GM23248 (cell line): Measurements from ENCODE around the gene MTUS2. TPM values are rescaled to one million over a fixed set of nuclear protein-coding genes. Genes with fewer than 3 reads are reported as not detected.

ENCODE experiments used
- DNase-seq: peaks from one replicate; pipeline ENCODE4 v3.0.0-alpha.2; 2015
- H2AFZ ChIP-seq: fragments of 200-600 bp; sonication (generic); 2 replicates; pipeline ENCODE4 v1.6.1; 2016; ENCODE audit warnings: antibody characterized with exemption
- H3F3A ChIP-seq: fragments of 200-600 bp; sonication (generic); 2 replicates; pipeline ENCODE4 v1.6.1; 2016; ENCODE audit warnings: mild to moderate bottlenecking, antibody characterized with exemption, mixed run types; ENCODE audit not compliant: insufficient read depth
- H3K27ac ChIP-seq: fragments of 200-600 bp; sonication (generic); 2 replicates; pipeline ENCODE4 v1.5.1; 2016; ENCODE audit warnings: mild to moderate bottlenecking
- H3K27me3 ChIP-seq: fragments of 200-600 bp; sonication (generic); replicated peaks from 2 replicates; pipeline ENCODE4 v1.6.1; 2016; ENCODE audit warnings: mild to moderate bottlenecking; ENCODE audit not compliant: insufficient read depth
- H3K36me3 ChIP-seq: fragments of 200-600 bp; sonication (generic); 2 replicates; pipeline ENCODE4 v1.6.1; 2016; ENCODE audit warnings: low read depth, mild to moderate bottlenecking
- H3K4me1 ChIP-seq: fragments of 200-600 bp; sonication (generic); 2 replicates; pipeline ENCODE4 v1.6.1; 2016; ENCODE audit warnings: mild to moderate bottlenecking; ENCODE audit not compliant: insufficient read depth
- H3K4me2 ChIP-seq: fragments of 200-600 bp; sonication (generic); one replicate; pipeline ENCODE4 v1.6.1; 2016; ENCODE audit warnings: mild to moderate bottlenecking; ENCODE audit not compliant: unreplicated experiment
- H3K4me3 ChIP-seq: fragments of 200-600 bp; sonication (generic); 2 replicates; pipeline ENCODE4 v1.5.1; 2016; ENCODE audit warnings: mild to moderate bottlenecking
- H3K79me2 ChIP-seq: fragments of 200-600 bp; sonication (generic); 2 replicates; pipeline ENCODE4 v1.6.1; 2016; ENCODE audit warnings: mild to moderate bottlenecking; ENCODE audit not compliant: insufficient read depth
- H3K9ac ChIP-seq: fragments of 200-600 bp; sonication (generic); 2 replicates; pipeline ENCODE4 v1.6.1; 2016; ENCODE audit warnings: mild to moderate bottlenecking
- H3K9me2 ChIP-seq: fragments of 200-600 bp; sonication (generic); 2 replicates; pipeline ENCODE4 v1.6.1; 2016; ENCODE audit warnings: mixed run types, mild to moderate bottlenecking, moderate library complexity; ENCODE audit not compliant: insufficient read depth
- H3K9me3 ChIP-seq: fragments of 200-600 bp; sonication (generic); one replicate; pipeline ENCODE4 v1.6.1; 2017; ENCODE audit warnings: low read depth
- H4K20me1 ChIP-seq: fragments of 200-600 bp; sonication (generic); 2 replicates; pipeline ENCODE4 v1.6.0; 2016; ENCODE audit not compliant: insufficient read depth
- EZH2 ChIP-seq: fragments of 200-600 bp; sonication (generic); IDR thresholded peaks from 2 replicates; pipeline ENCODE4 v1.6.1; 2018; ENCODE audit warnings: antibody characterized with exemption, mild to moderate bottlenecking; ENCODE audit not compliant: insufficient read depth, poor library complexity, severe bottlenecking
- EZH2phosphoT487 ChIP-seq: fragments of 200-600 bp; sonication (generic); IDR thresholded peaks from 2 replicates; pipeline ENCODE4 v1.6.1; 2018; ENCODE audit warnings: antibody characterized with exemption, moderate library complexity, mild to moderate bottlenecking, low read depth; ENCODE audit not compliant: insufficient read depth
- WGBS, 2 experiments: methylation state at CpG; one replicate each; pipeline ENCODE4 v1.1.6; 2015 to 2017; ENCODE audit warnings: low lambda C conversion rate in 2 of 2, low coverage in 1 of 2; ENCODE audit errors: missing lambda C conversion rate in 2 of 2; 5-methylcytosine and 5-hydroxymethylcytosine counted together
- in situ Hi-C: fragments of 300-500 bp; cut with MboI; formaldehyde crosslinking; loops from 2 replicates; pipeline ENCODE4 v1.15.0; 2020
- polyA plus RNA-seq: library from polyadenylated mRNA; unstranded; fragments of >200 nt; fragmentation: Nextera tagmentation; extraction: Ambion mirVana; gene quantifications from 2 replicates; pipeline ENCODE4 v1.2.1, GENCODE V29; 2016
- total RNA-seq: library from RNA; depleted of rRNA; stranded (reverse); fragments of >200 nt; shearing (Covaris generic); gene quantifications from 2 replicates; pipeline ENCODE4 v1.2.3, GENCODE V29; 2014

The MTUS2 gene
- total and polyA plus RNA-seq, 2 experiments from 2014 or later: 0.43 to 0.74 TPM

DNA sequence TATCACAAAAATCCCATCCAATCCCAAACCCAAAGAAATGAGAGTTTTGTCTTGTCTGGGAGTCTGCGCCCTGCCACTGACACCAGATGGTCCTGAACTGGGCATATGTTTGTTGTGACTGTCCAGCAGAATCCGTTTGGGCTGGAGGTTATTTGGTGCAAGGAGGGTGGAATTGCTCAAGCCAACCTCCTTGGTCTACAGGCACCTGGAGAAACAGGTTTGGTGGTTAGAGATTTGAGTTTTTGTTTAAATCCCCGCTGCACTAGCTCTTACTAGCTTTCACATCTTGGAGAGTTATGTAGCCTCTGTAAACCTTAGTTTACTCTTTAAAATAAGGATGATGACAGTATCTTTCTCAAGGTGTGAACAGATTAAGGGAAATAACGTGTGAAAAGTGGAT is 673.7 kb downstream of the MTUS2 start:
- in situ Hi-C loops: no loop called here
- no peak overlapping the region for H3K9ac ChIP-seq
- H3K27me3 ChIP-seq: no peaks in the 10 kb centered on the region
- H3K4me2 ChIP-seq: no peak overlapping the region
- DNase-seq: no peak
- no peaks in the 10 kb centered on the region for H3F3A ChIP-seq
- no peaks in the 10 kb centered on the region for H4K20me1 ChIP-seq
- no peaks in the 10 kb centered on the region for H3K4me1 ChIP-seq
- H3K9me2 ChIP-seq: no peaks in the 10 kb centered on the region
- no peak overlapping the region for H3K4me3 ChIP-seq
- TF ChIP-seq EZH2 (no peak), EZH2phosphoT487 (no peak)
- H2AFZ ChIP-seq: no peak overlapping the region
- no peaks in the 10 kb centered on the region for H3K36me3 ChIP-seq
- no peaks in the 10 kb centered on the region for H3K79me2 ChIP-seq
- H3K9me3 ChIP-seq: no peaks in the 10 kb centered on the region
- WGBS, 2 experiments: 62 to 63% methylated on average over 4 of the region's 4 CpGs
- H3K27ac ChIP-seq: no peak overlapping the region

DNA sequence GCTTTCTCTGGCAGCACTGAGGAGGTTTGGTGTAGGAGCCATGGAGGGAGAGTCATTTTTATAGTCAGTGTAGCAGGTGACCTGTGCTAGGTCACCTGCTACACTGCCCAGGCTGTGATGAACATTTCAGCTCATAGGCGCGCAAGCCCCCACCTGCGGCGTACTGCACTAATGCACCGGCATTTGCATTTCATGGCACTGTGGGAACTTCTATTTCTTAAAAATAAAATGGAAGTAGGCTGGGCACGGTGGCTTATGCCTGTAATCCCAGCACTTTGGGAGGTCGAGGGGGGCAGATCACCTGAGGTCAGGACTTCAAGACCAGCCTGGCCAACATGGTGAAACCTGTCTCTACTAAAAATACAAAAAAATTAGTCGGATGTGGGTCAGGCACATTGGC is 674.4 kb downstream of the MTUS2 start:
- H3K9me2 ChIP-seq: no peaks in the 10 kb centered on the region
- no peak overlapping the region for H3K9ac ChIP-seq
- TF ChIP-seq EZH2: no peak
- no peak for TF ChIP-seq EZH2phosphoT487
- H4K20me1 ChIP-seq: no peaks in the 10 kb centered on the region
- H3K4me3 ChIP-seq: no peak overlapping the region
- H3K4me2 ChIP-seq: no peak overlapping the region
- H3F3A ChIP-seq: no peaks in the 10 kb centered on the region
- H3K9me3 ChIP-seq: no peaks in the 10 kb centered on the region
- no peaks in the 10 kb centered on the region for H3K4me1 ChIP-seq
- in situ Hi-C loops: no loop called here
- H2AFZ ChIP-seq: no peak overlapping the region
- DNase-seq: no peak
- H3K36me3 ChIP-seq: no peaks in the 10 kb centered on the region
- H3K79me2 ChIP-seq: no peaks in the 10 kb centered on the region
- 88 to 93% methylated on average over 8 of the region's 8 CpGs for WGBS, 2 experiments
- no peaks in the 10 kb centered on the region for H3K27me3 ChIP-seq
- H3K27ac ChIP-seq: no peak overlapping the region

DNA sequence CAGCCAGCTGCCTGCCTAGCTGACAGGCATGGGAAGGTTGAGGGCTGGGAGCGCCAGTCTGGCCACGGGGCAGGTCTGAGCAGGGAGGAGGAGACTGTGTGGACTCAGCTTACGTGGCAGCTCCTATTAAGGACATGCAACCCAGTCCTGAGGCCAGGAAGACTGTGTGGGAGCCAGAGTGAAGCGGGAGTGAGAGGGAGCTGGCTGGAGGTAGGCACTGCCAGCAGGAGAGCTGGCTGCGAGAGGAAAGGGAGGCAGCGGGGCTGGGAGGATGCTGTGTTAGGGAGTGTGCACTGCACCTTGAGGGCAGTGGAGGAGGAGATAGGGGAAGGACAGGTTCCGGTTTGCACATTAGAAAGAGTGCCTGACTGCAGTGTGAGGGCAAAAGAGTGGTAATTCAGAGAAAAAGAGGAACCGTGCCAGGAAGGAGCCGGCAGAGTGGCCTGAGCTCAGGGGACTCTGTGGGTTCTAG is 676.1 kb downstream of the MTUS2 start:
- no peak overlapping the region for H2AFZ ChIP-seq
- H3K9me3 ChIP-seq: no peaks in the 10 kb centered on the region

DNA sequence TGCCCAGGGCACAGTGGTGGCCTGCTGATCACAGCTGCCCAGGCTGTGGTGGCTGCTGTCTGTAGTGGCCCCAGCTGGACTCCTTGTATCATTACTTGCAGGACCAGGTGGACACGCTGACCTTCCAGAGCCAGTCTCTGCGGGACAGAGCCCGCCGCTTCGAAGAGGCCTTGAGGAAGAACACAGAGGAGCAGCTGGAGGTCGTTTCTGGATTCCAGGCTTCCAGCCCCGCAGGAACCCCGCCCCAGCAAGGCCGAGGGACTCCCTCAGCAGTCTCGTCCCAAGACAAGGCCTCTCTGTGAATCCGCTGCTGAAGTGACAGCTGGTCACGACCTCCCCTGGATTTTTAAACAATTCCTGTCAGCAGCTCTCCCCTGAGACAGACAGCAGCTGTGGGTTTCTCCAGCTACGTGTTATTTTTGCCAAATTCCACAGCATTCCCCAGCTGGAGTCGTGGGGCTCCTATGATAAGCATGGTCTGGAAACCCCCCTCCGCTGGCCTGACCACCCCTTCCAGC is 677.1 kb downstream of the MTUS2 start:
- Histone ChIP-seq H2AFZ (no peak overlapping the region), H4K20me1 (no peaks in the 10 kb centered on the region), H3K4me2 (no peak overlapping the region), H3K4me1 (no peaks in the 10 kb centered on the region), H3K9me2 (no peaks in the 10 kb centered on the region), H3K27me3 (no peaks in the 10 kb centered on the region), H3F3A (no peaks in the 10 kb centered on the region), H3K4me3 (no peak overlapping the region), H3K27ac (no peak overlapping the region), H3K79me2 (no peaks in the 10 kb centered on the region), H3K9me3 (no peaks in the 10 kb centered on the region), H3K9ac (no peak overlapping the region), H3K36me3 (no peaks in the 10 kb centered on the region)
- TF ChIP-seq EZH2phosphoT487 (no peak), EZH2 (no peak)
- DNase-seq: no peak
- 50 to 51% methylated on average over 13 to 15 of the region's 15 CpGs for WGBS, 2 experiments
- in situ Hi-C loops: no loop called here

More for the DNA sequence above, 676.1 kb downstream of the MTUS2 start:
- Histone ChIP-seq H3K9me2 (no peaks in the 10 kb centered on the region), H3F3A (no peaks in the 10 kb centered on the region), H3K36me3 (no peaks in the 10 kb centered on the region), H4K20me1 (no peaks in the 10 kb centered on the region), H3K4me1 (no peaks in the 10 kb centered on the region), H3K4me2 (no peak overlapping the region), H3K9ac (no peak overlapping the region), H3K27ac (no peak overlapping the region), H3K79me2 (no peaks in the 10 kb centered on the region), H3K4me3 (no peak overlapping the region), H3K27me3 (no peaks in the 10 kb centered on the region)
- 87 to 90% methylated on average over 9 of the region's 9 CpGs for WGBS, 2 experiments
- TF ChIP-seq EZH2 (no peak), EZH2phosphoT487 (no peak)
- no peak for DNase-seq
- in situ Hi-C loops: no loop called here
